ENCODE data around the gene CWF19L2.
"Not testable (repeated sequence)": the region's sequence is repeated elsewhere in the genome, so short reads cannot be mapped to it uniquely, and the experiment has no call there.

Gene CWF19L2

GRCh38 chr11:107457558-107458271 lies at the start of gene CWF19L2:
Gene CWF19L2 (minus strand): TSS chr11:107457825. CDS start chr11:107457816, 9 bp downstream.
- peaks cover 33% of the 10 kb centered on the region for H3K36me3 Mint-ChIP-seq (ENCODE audit: low read depth)
- H3K4me3 Mint-ChIP-seq, result peak within 1 kb of the TSS; percentile 86
- peak within 1 kb of the TSS; percentile 91 for H3K27ac Mint-ChIP-seq
- no peaks in the 10 kb centered on the region for H3K9me3 Mint-ChIP-seq
- intact Hi-C loops (cut with micrococcal nuclease), result loop anchor here (2.0 kb wide), 1 partner anchor 107 kb away; the partner anchor contains the start of gene ALKBH8
- H3K4me1 Mint-ChIP-seq (ENCODE audit: low read depth), result peaks cover 16% of the 10 kb centered on the region
- peaks cover 21% of the 10 kb centered on the region for H3K27me3 Mint-ChIP-seq

- H3K27ac Mint-ChIP-seq, result no peak overlapping the region
- no peaks in the 10 kb centered on the region for H3K9me3 Mint-ChIP-seq
- intact Hi-C loops (cut with micrococcal nuclease), result no loop called here
- H3K27me3 Mint-ChIP-seq, result no peaks in the 10 kb centered on the region
- H3K36me3 Mint-ChIP-seq (ENCODE audit: low read depth), result peaks cover 53% of the 10 kb centered on the region
- H3K4me1 Mint-ChIP-seq (ENCODE audit: low read depth), result no peaks in the 10 kb centered on the region
- no peak overlapping the region for H3K4me3 Mint-ChIP-seq
These were observed 48.1 kb upstream of the CWF19L2 start for GRCh38 chr11:107505647-107506225.

- H3K9me3 Mint-ChIP-seq, result no peaks in the 10 kb centered on the region
- no peak overlapping the region for H3K4me3 Mint-ChIP-seq
- H3K4me1 Mint-ChIP-seq (ENCODE audit: low read depth), result no peaks in the 10 kb centered on the region
- intact Hi-C loops (cut with micrococcal nuclease), result no loop called here
- H3K36me3 Mint-ChIP-seq (ENCODE audit: low read depth), result peaks cover 45% of the 10 kb centered on the region
- no peak overlapping the region for H3K27ac Mint-ChIP-seq
- H3K27me3 Mint-ChIP-seq, result no peaks in the 10 kb centered on the region
These were observed 47.4 kb upstream of the CWF19L2 start for GRCh38 chr11:107504981-107505380.

GRCh38 chr11:107501713-107502112 lies 44.1 kb upstream of the CWF19L2 start:
- Mint-ChIP-seq H3K4me3 (no peak overlapping the region), H3K27ac (no peak overlapping the region), H3K4me1 (ENCODE audit: low read depth) (no peaks in the 10 kb centered on the region), H3K36me3 (ENCODE audit: low read depth) (peaks cover 45% of the 10 kb centered on the region), H3K9me3 (peaks cover 13% of the 10 kb centered on the region), H3K27me3 (no peaks in the 10 kb centered on the region)
- intact Hi-C loops (cut with micrococcal nuclease), result no loop called here

- H3K36me3 Mint-ChIP-seq (ENCODE audit: low read depth); H3K27ac Mint-ChIP-seq; H3K27me3 Mint-ChIP-seq; intact Hi-C loops (cut with micrococcal nuclease); H3K4me1 Mint-ChIP-seq (ENCODE audit: low read depth); H3K4me3 Mint-ChIP-seq: not testable (repeated sequence)
- peaks cover 13% of the 10 kb centered on the region for H3K9me3 Mint-ChIP-seq
These were observed 39.7 kb upstream of the CWF19L2 start for GRCh38 chr11:107497371-107497770.

GRCh38 chr11:107496011-107496410 lies 38.4 kb upstream of the CWF19L2 start:
- Mint-ChIP-seq H3K27ac (no peak overlapping the region), H3K36me3 (ENCODE audit: low read depth) (no peaks in the 10 kb centered on the region), H3K27me3 (no peaks in the 10 kb centered on the region), H3K4me3 (no peak overlapping the region), H3K4me1 (ENCODE audit: low read depth) (no peaks in the 10 kb centered on the region), H3K9me3 (peaks cover 13% of the 10 kb centered on the region)
- intact Hi-C loops (cut with micrococcal nuclease), result no loop called here

GRCh38 chr11:107494055-107494454 lies 36.4 kb upstream of the CWF19L2 start:
- H3K27me3 Mint-ChIP-seq, result no peaks in the 10 kb centered on the region
- intact Hi-C loops (cut with micrococcal nuclease), result no loop called here
- no peak overlapping the region for H3K27ac Mint-ChIP-seq
- H3K4me1 Mint-ChIP-seq (ENCODE audit: low read depth), result no peaks in the 10 kb centered on the region
- no peak overlapping the region for H3K4me3 Mint-ChIP-seq
- H3K36me3 Mint-ChIP-seq (ENCODE audit: low read depth), result no peaks in the 10 kb centered on the region
- H3K9me3 Mint-ChIP-seq, result peaks cover 13% of the 10 kb centered on the region

GRCh38 chr11:107493117-107493516 lies 35.5 kb upstream of the CWF19L2 start:
- no peaks in the 10 kb centered on the region for H3K36me3 Mint-ChIP-seq (ENCODE audit: low read depth)
- intact Hi-C loops (cut with micrococcal nuclease), result no loop called here
- no peak overlapping the region for H3K27ac Mint-ChIP-seq
- no peaks in the 10 kb centered on the region for H3K4me1 Mint-ChIP-seq (ENCODE audit: low read depth)
- H3K9me3 Mint-ChIP-seq, result peaks cover 11% of the 10 kb centered on the region
- H3K4me3 Mint-ChIP-seq, result no peak overlapping the region
- H3K27me3 Mint-ChIP-seq, result no peaks in the 10 kb centered on the region

- Mint-ChIP-seq H3K27me3 (peaks cover 1% of the 10 kb centered on the region), H3K4me3 (no peak overlapping the region), H3K9me3 (no peaks in the 10 kb centered on the region), H3K36me3 (ENCODE audit: low read depth) (no peaks in the 10 kb centered on the region), H3K27ac (no peak overlapping the region), H3K4me1 (ENCODE audit: low read depth) (no peaks in the 10 kb centered on the region)
- intact Hi-C loops (cut with micrococcal nuclease), result no loop called here
These were observed 33.2 kb upstream of the CWF19L2 start for GRCh38 chr11:107490836-107491235.

GRCh38 chr11:107482234-107482633 lies 24.6 kb upstream of the CWF19L2 start:
- intact Hi-C loops (cut with micrococcal nuclease), result no loop called here
- H3K27ac Mint-ChIP-seq, result no peak overlapping the region

GRCh38 chr11:107478922-107479321 lies 21.3 kb upstream of the CWF19L2 start:
- Mint-ChIP-seq H3K4me1 (ENCODE audit: low read depth) (no peaks in the 10 kb centered on the region), H3K27me3 (peaks cover 3% of the 10 kb centered on the region), H3K36me3 (ENCODE audit: low read depth) (no peaks in the 10 kb centered on the region), H3K9me3 (no peaks in the 10 kb centered on the region), H3K4me3 (no peak overlapping the region), H3K27ac (no peak overlapping the region)
- intact Hi-C loops (cut with micrococcal nuclease), result no loop called here

More at GRCh38 chr11:107482234-107482633, 24.6 kb upstream of the CWF19L2 start:
- Mint-ChIP-seq H3K27me3 (no peaks in the 10 kb centered on the region), H3K9me3 (no peaks in the 10 kb centered on the region), H3K4me1 (ENCODE audit: low read depth) (no peaks in the 10 kb centered on the region), H3K36me3 (ENCODE audit: low read depth) (no peaks in the 10 kb centered on the region), H3K4me3 (no peak overlapping the region)

- Mint-ChIP-seq H3K4me3 (no peak overlapping the region), H3K9me3 (no peaks in the 10 kb centered on the region), H3K27me3 (peaks cover 3% of the 10 kb centered on the region), H3K36me3 (ENCODE audit: low read depth) (no peaks in the 10 kb centered on the region), H3K4me1 (ENCODE audit: low read depth) (no peaks in the 10 kb centered on the region), H3K27ac (no peak overlapping the region)
- intact Hi-C loops (cut with micrococcal nuclease), result no loop called here
These were observed 20.2 kb upstream of the CWF19L2 start for GRCh38 chr11:107477820-107478219.

GRCh38 chr11:107473792-107474191 lies 16.2 kb upstream of the CWF19L2 start:
- Mint-ChIP-seq H3K36me3 (ENCODE audit: low read depth) (no peaks in the 10 kb centered on the region), H3K27me3 (peaks cover 5% of the 10 kb centered on the region), H3K27ac (no peak overlapping the region), H3K9me3 (no peaks in the 10 kb centered on the region), H3K4me3 (no peak overlapping the region), H3K4me1 (ENCODE audit: low read depth) (no peaks in the 10 kb centered on the region)
- intact Hi-C loops (cut with micrococcal nuclease), result no loop called here

GRCh38 chr11:107472966-107473365 lies 15.3 kb upstream of the CWF19L2 start:
- no peaks in the 10 kb centered on the region for H3K4me1 Mint-ChIP-seq (ENCODE audit: low read depth)
- H3K4me3 Mint-ChIP-seq, result no peak overlapping the region
- peaks cover 7% of the 10 kb centered on the region for H3K27me3 Mint-ChIP-seq
- intact Hi-C loops (cut with micrococcal nuclease), result no loop called here
- no peaks in the 10 kb centered on the region for H3K36me3 Mint-ChIP-seq (ENCODE audit: low read depth)
- no peak overlapping the region for H3K27ac Mint-ChIP-seq
- H3K9me3 Mint-ChIP-seq, result no peaks in the 10 kb centered on the region

- Mint-ChIP-seq H3K27ac (no peak overlapping the region), H3K4me3 (no peak overlapping the region), H3K4me1 (ENCODE audit: low read depth) (no peaks in the 10 kb centered on the region), H3K27me3 (peaks cover 15% of the 10 kb centered on the region), H3K9me3 (peaks cover 5% of the 10 kb centered on the region), H3K36me3 (ENCODE audit: low read depth) (no peaks in the 10 kb centered on the region)
- intact Hi-C loops (cut with micrococcal nuclease), result no loop called here
These were observed 11.0 kb upstream of the CWF19L2 start for GRCh38 chr11:107468596-107468995.

Measured in dendritic cell treated with granulocyte-macrophage colony-stimulating factor and Interleukin-4, amounts not matched to agents 40 ng/mL and 50 ng/mL, for 4 days (primary cell).